Activated naive CD4-positive, alpha-beta T cell treated with anti-CD3 and anti-CD28 coated beads, Interleukin-2, amount 10 ng/mL, durations not matched to agents 5 hours and 36 hours (primary cell): ENCODE measurements around the gene COPG1. TPM values are rescaled to one million over a fixed set of nuclear protein-coding genes. Genes with fewer than 3 reads are reported as not detected.

Experiments used
- microRNA-seq: library from miRNA; unstranded; fragments of <30 nt; microRNA quantifications from one replicate; pipeline ENCODE4 v1.2.0, GENCODE V29; 2022; ENCODE audit warnings: borderline microRNAs expressed, borderline replicate concordance
- total RNA-seq, 2 experiments: library from RNA; stranded (reverse); gene quantifications; one replicate each; pipeline ENCODE4 v1.2.3, GENCODE V29; 2021

COPG1 gene, protein sequence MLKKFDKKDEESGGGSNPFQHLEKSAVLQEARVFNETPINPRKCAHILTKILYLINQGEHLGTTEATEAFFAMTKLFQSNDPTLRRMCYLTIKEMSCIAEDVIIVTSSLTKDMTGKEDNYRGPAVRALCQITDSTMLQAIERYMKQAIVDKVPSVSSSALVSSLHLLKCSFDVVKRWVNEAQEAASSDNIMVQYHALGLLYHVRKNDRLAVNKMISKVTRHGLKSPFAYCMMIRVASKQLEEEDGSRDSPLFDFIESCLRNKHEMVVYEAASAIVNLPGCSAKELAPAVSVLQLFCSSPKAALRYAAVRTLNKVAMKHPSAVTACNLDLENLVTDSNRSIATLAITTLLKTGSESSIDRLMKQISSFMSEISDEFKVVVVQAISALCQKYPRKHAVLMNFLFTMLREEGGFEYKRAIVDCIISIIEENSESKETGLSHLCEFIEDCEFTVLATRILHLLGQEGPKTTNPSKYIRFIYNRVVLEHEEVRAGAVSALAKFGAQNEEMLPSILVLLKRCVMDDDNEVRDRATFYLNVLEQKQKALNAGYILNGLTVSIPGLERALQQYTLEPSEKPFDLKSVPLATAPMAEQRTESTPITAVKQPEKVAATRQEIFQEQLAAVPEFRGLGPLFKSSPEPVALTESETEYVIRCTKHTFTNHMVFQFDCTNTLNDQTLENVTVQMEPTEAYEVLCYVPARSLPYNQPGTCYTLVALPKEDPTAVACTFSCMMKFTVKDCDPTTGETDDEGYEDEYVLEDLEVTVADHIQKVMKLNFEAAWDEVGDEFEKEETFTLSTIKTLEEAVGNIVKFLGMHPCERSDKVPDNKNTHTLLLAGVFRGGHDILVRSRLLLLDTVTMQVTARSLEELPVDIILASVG
- 100 to 1,000 TPM; 140 to 152 TPM for total RNA-seq

DNA sequence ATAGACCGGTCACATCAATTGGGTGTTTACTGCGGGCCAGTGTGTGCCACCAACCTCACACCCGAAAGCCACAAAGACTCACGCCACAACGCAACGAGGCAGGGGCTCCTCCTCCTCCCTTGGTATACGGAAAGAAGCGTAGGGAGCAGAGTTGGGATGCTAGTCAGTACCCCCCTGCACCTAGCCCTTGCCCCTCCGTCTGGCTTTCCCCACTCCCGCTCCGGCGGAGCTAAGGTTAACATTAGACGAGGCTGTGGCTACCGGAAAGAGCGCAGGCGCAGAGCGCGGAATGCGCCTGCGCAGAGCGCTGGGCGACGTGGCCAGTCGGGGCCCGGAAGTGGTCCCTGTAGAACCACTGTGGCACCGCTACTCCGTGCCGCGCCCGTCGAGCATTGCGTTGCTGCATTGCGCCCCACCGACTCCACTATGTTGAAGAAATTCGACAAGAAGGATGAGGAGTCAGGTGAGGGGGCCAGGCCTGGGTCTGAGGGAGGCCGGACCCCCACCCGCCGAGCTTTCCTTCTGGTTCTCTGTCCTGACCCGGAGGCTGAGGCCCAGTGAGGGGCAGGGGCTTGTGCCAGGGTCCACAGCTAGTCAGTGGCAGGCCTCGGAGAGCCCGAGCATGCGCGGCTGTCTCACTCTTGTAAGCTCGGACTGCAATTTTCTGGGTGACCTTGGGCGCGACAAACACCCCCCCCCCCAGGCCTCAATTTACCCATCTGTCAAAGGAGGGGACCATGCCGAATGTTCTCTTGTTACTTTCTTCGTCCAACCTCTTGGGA lies at the start of gene COPG1:
Gene COPG1, plus strand, starts transcription at position 323 of the 782 bp plus-strand sequence. Its CDS starts 104 bp downstream, at position 427.

DNA sequence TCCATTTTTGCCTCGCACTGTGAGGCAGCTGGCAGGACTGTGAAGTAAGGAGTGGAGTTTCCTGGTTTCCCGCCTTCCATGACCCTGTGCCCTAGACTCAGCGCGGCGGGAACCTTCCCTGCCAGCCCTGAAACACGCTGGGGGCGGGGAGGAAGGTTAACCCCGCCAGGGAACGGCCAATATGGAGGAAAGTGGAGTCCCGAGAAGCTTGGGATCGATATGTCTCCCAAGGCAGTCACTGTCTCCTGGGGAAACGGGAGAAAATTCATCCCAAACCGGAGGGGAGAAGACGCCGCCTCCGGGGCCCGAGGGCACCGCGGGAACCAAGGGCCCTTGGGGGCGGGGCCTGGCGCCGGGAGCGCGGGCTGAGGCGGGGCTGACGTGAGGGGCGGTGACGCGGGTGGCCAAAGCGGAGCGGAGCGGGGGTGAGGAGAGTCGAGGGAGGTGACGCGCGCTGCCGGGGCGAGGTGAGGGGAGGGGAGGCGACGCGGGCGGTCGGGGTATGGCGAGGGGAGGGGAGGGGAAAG lies 29.1 kb downstream of the COPG1 start, which contains the start of gene HMCES:
Gene HMCES, plus strand, starts transcription at position 432 of the 527 bp plus-strand sequence. CDS start 863 bp downstream, outside the sequence.

Small RNA genes lying within 50 kb of the gene (microRNA-seq; reads per million reads assigned to microRNA genes)
- not detected for gene MIR6826

Other genes starting within 250 kb of the COPG1 start
- under 1 TPM in 1 of 2 experiments, not detected in 1; 0.10 TPM for gene EFCC1, start 248.3 kb upstream of the COPG1 start, total RNA-seq
- gene GP9, start 188.8 kb upstream of the COPG1 start, total RNA-seq: not detected
- gene RAB43, start 127.8 kb upstream of the COPG1 start, total RNA-seq: 10 to 100 TPM; 61.6 to 61.9 TPM
- gene ISY1, start 88.5 kb upstream of the COPG1 start, total RNA-seq: 10 to 100 TPM; 56.8 to 65.7 TPM
- gene CNBP, start 65.7 kb upstream of the COPG1 start, total RNA-seq: 100 to 1,000 TPM; 298 to 308 TPM
- 10 to 100 TPM; 53.1 to 56.7 TPM for gene HMCES, start 29.3 kb downstream of the COPG1 start, total RNA-seq
- under 1 TPM; 0.55 to 0.68 TPM for gene EFCAB12, start 179.0 kb downstream of the COPG1 start, total RNA-seq
- gene MBD4, start 190.3 kb downstream of the COPG1 start, total RNA-seq: 10 to 100 TPM; 41.2 to 42.0 TPM
- gene IFT122, start 190.6 kb downstream of the COPG1 start, total RNA-seq: 10 to 100 TPM; 17.4 to 18.0 TPM